ENCODE results near the gene ALPK3.

DNA sequence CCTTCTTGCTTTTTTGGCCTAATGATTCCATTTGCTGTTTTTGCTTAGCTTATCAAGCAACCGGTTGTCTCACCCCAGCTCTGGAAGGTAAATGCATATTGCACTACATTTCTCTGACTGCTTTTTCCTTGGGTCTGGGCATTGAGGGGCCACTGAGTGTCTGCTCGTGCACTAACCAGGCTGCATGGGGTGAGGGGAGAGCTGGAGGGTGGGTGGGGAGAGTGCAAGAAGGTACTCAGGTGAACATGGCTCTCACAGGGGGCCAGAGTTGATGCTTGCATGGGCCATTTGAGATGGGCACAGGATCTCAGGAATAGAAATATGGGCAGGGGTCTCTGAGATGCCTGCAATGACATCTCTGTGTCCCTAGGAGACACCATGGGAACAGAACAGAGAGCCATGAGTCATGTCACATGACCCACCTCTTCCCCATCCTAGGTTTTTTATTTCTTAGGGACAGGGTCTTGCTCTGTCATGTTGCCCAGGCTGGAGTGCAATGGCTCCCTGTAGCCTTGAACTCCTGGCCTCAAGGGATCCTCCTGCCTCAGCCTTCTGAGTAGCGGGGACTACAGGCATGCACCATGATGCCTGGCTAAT, 6.2 kb downstream of the ALPK3 start:
- TF ChIP-seq, protein P1, sequence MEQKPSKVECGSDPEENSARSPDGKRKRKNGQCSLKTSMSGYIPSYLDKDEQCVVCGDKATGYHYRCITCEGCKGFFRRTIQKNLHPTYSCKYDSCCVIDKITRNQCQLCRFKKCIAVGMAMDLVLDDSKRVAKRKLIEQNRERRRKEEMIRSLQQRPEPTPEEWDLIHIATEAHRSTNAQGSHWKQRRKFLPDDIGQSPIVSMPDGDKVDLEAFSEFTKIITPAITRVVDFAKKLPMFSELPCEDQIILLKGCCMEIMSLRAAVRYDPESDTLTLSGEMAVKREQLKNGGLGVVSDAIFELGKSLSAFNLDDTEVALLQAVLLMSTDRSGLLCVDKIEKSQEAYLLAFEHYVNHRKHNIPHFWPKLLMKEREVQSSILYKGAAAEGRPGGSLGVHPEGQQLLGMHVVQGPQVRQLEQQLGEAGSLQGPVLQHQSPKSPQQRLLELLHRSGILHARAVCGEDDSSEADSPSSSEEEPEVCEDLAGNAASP (IDR thresholded peaks at IDR 0.05), result no peak
- TF ChIP-seq TCF7 (IDR thresholded peaks at IDR 0.05; ENCODE audit: borderline replicate concordance), result no peak
- no peak for TF ChIP-seq XRCC5 (IDR thresholded peaks at IDR 0.05; ENCODE audit: low read depth, low read length)
- TF ChIP-seq ZNF274 (IDR thresholded peaks at IDR 0.05; ENCODE audit: borderline replicate concordance, low read depth, low read length), result no peak
- TF ChIP-seq RBFOX2 (IDR thresholded peaks at IDR 0.05; ENCODE audit: low read depth, low read length), result no peak
- no peak for TF ChIP-seq ZBTB1 (CRISPR knock-in tag; IDR thresholded peaks at IDR 0.05; ENCODE audit: borderline replicate concordance, low read depth)
- no peak for TF ChIP-seq LEF1 (IDR thresholded peaks at IDR 0.05)

Measured in K562 (cell line).